K562 (cell line): ENCODE results near the gene THEM5. TPM values are rescaled to one million over a fixed set of nuclear protein-coding genes. Genes with fewer than 3 reads are reported as not detected.
A peak's percentile ranks its signal among the peaks of the same experiment; 100 is the strongest.

Source experiments
- ATAC-seq: fragments of 200-7000 bp; cut with Tn5 transposase; 3 replicates; pipeline ENCODE4 v1.9.1; 2020; ENCODE audit warnings: moderate library complexity
- BruUV-seq: library from RNA; stranded (reverse); fragments of 400-500 nt; replicated peaks from 2 replicates; lab custom pipeline; 2021; lab: Mats Ljungman, UMichigan
- CTCF ChIA-PET: fragments of 300-600 bp; formaldehyde crosslinking; extraction: SDS; loops from one replicate; lab custom pipeline; 2021; ENCODE audit warnings: low intra/inter-chr PET ratio; lab: Yijun Ruan, JAX
- POLR2A ChIA-PET: fragments of 300-600, 350-650 bp; sonication (Branson Sonifier 250); formaldehyde crosslinking; extraction: SDS; loops from one replicate; lab custom pipeline; 2021; ENCODE audit warnings: antibody characterized with exemption, inconsistent platforms; lab: Yijun Ruan, JAX
- DNase-seq, 4 experiments: peaks; one replicate each; pipeline versions ENCODE4 v3.0.0 to v3.0.0-alpha.2; 2011 to 2018; ENCODE audit warnings: low spot score in 3 of 4, mixed read lengths in 3 of 4; ENCODE audit errors: extremely low read depth in 1 of 4
- FAIRE-seq: peaks from 2 replicates; lab custom pipeline; 2011; peaks lifted over from hg19 to GRCh38; lab: Jason Lieb, UNC
- H2AFZ ChIP-seq: 2 replicates; pipeline ENCODE4 v1.6.0; 2011; ENCODE audit warnings: low read depth, low read length, control low read depth, inconsistent platforms
- H3K27ac ChIP-seq: fragments of 200-600 bp; 3 replicates; pipeline ENCODE4 v1.8.0; 2011; ENCODE audit warnings: low read depth, mild to moderate bottlenecking, control low read depth, inconsistent platforms, low read length, moderate library complexity, mixed read lengths; ENCODE audit errors: extremely low read depth
- H3K27me3 ChIP-seq, 2 experiments: fragments of 300-600 bp in 1 of 2; 2 replicates in 1 of 2; 3 replicates in 1 of 2; pipeline versions ENCODE4 v1.6.0 to v1.8.0; 2011; ENCODE audit warnings: inconsistent platforms in 2 of 2, low read length in 2 of 2, mild to moderate bottlenecking in 1 of 2, mixed read lengths in 1 of 2, moderate library complexity in 1 of 2; ENCODE audit not compliant: control insufficient read depth in 2 of 2, insufficient read depth in 2 of 2
- H3K36me3 ChIP-seq: fragments of 300-600 bp; 3 replicates; pipeline ENCODE4 v1.8.0; 2011; ENCODE audit warnings: mild to moderate bottlenecking, low read length, inconsistent platforms; ENCODE audit not compliant: control insufficient read depth, insufficient read depth
- H3K4me1 ChIP-seq, 2 experiments: fragments of 200-600 bp in 1 of 2; replicated peaks in 1 of 2; 2 replicates in 1 of 2; 3 replicates in 1 of 2; pipeline versions ENCODE4 v1.5.1 to v1.8.0; 2011; ENCODE audit warnings: inconsistent platforms in 2 of 2, low read length in 2 of 2, mild to moderate bottlenecking in 1 of 2, mixed read lengths in 1 of 2, moderate library complexity in 1 of 2; ENCODE audit not compliant: control insufficient read depth in 2 of 2, insufficient read depth in 2 of 2
- H3K4me2 ChIP-seq: 2 replicates; pipeline ENCODE4 v1.6.1; 2011; ENCODE audit warnings: low read length, control low read depth, inconsistent platforms, mixed read lengths; ENCODE audit not compliant: insufficient read depth
- H3K4me3 ChIP-seq: fragments of 200-600 bp; sonication (generic), shearing (Covaris generic); 2 replicates; pipeline ENCODE4 v1.5.1; 2016; ENCODE audit warnings: control low read depth, inconsistent platforms
- H3K79me2 ChIP-seq: fragments of 200-600 bp; 3 replicates; pipeline ENCODE4 v1.8.0; 2011; ENCODE audit warnings: low read length, inconsistent platforms; ENCODE audit not compliant: control insufficient read depth, insufficient read depth
- H3K9ac ChIP-seq, 2 experiments: 2 replicates each; pipeline versions ENCODE4 v1.6.0 to v1.6.1; 2011; ENCODE audit warnings: low read depth in 2 of 2, low read length in 2 of 2, control low read depth in 1 of 2, inconsistent platforms in 1 of 2, mild to moderate bottlenecking in 1 of 2, mixed read lengths in 1 of 2; ENCODE audit not compliant: insufficient read depth in 1 of 2
- H3K9me1 ChIP-seq: one replicate; pipeline ENCODE4 v1.6.0; 2011; ENCODE audit warnings: inconsistent platforms, mild to moderate bottlenecking, low read length, moderate library complexity; ENCODE audit not compliant: control insufficient read depth, insufficient read depth
- H3K9me3 ChIP-seq: replicated peaks from 2 replicates; pipeline ENCODE4 v1.5.1; 2011; ENCODE audit warnings: low read depth, low read length, inconsistent platforms; ENCODE audit not compliant: control insufficient read depth, insufficient read depth
- H4K20me1 ChIP-seq: replicated peaks from 2 replicates; pipeline ENCODE4 v1.6.1; 2011; ENCODE audit warnings: low read length, inconsistent platforms, mixed read lengths; ENCODE audit not compliant: control insufficient read depth, insufficient read depth
- ESRRB ChIP-seq: fragments of 250-450 bp; sonication (Bioruptor Pico); IDR thresholded peaks from 2 replicates; pipeline ENCODE4 v1.5.0; 2020; ENCODE audit warnings: mild to moderate bottlenecking, moderate library complexity, borderline replicate concordance
- ETS1 ChIP-seq: conservative IDR thresholded peaks from 2 replicates; pipeline ENCODE4 v1.6.1; 2011; ENCODE audit warnings: low read depth, mild to moderate bottlenecking, low read length; ENCODE audit not compliant: control insufficient read depth
- ETV6 ChIP-seq, 3 experiments: fragments of 150-350 bp in 1 of 3; sonication (generic) in 1 of 3; formaldehyde crosslinking in 1 of 3; IDR thresholded peaks; 2 replicates each; pipeline versions ENCODE4 v1.6.1 to v1.8.0; 2014 to 2022; ENCODE audit warnings: borderline replicate concordance in 2 of 3, low read depth in 2 of 3, antibody characterized with exemption in 1 of 3, low read length in 1 of 3, mild to moderate bottlenecking in 1 of 3, missing genetic modification reagents in 1 of 3
- HES1 ChIP-seq: fragments of 450-650 bp; IDR thresholded peaks from 2 replicates; pipeline ENCODE4 v1.6.1; 2016; ENCODE audit warnings: low read depth, mild to moderate bottlenecking, moderate library complexity
- ILF3 ChIP-seq: fragments of 450-650 bp; IDR thresholded peaks from 2 replicates; pipeline ENCODE4 v1.6.1; 2018; ENCODE audit warnings: antibody characterized with exemption, mild to moderate bottlenecking, moderate library complexity, borderline replicate concordance
- NR4A1 ChIP-seq, 2 experiments: fragments of 250-450 bp in 1 of 2; fragments of 450-650 bp in 1 of 2; sonication (Bioruptor Pico) in 1 of 2; IDR thresholded peaks; 2 replicates each; pipeline versions ENCODE4 v1.4.0 to v1.6.1; 2016 to 2020; ENCODE audit warnings: mild to moderate bottlenecking in 2 of 2, missing compliant biosample characterization in 1 of 2, missing genetic modification characterization in 1 of 2, moderate library complexity in 1 of 2
- NRF1 ChIP-seq, 2 experiments: fragments of 450-650 bp; IDR thresholded peaks in 1 of 2; conservative IDR thresholded peaks in 1 of 2; 2 replicates each; pipeline ENCODE4 v1.6.1; 2014; ENCODE audit warnings: mild to moderate bottlenecking in 2 of 2
- RAD51 ChIP-seq: fragments of 450-650 bp; IDR thresholded peaks from 2 replicates; pipeline ENCODE4 v1.7.1; 2016; ENCODE audit warnings: low read depth, mild to moderate bottlenecking, borderline replicate concordance
- RBM17 ChIP-seq: fragments of 200-400 bp; formaldehyde crosslinking; IDR thresholded peaks from 2 replicates; pipeline ENCODE4 v1.6.1; 2017; ENCODE audit warnings: low read depth, mild to moderate bottlenecking, low read length, borderline replicate concordance
- STAT5B ChIP-seq: fragments of 250-450 bp; sonication (Bioruptor Pico); IDR thresholded peaks from 2 replicates; pipeline ENCODE4 v1.8.0; 2021; ENCODE audit warnings: mild to moderate bottlenecking, inconsistent platforms
- THAP7 ChIP-seq: fragments of 250-450 bp; sonication (Bioruptor Pico); IDR thresholded peaks from 2 replicates; pipeline ENCODE4 v1.5.0; 2021
- USF2 ChIP-seq: sonication (generic); formaldehyde crosslinking; IDR thresholded peaks from 2 replicates; pipeline ENCODE4 v1.5.0; 2020; ENCODE audit warnings: missing genetic modification reagents
- ZNF551 ChIP-seq: fragments of 250-450 bp; sonication (Bioruptor Pico); IDR thresholded peaks from 2 replicates; pipeline ENCODE4 v1.5.0; 2021; ENCODE audit warnings: mild to moderate bottlenecking, moderate library complexity
- WGBS: fragments of 100-300 bp; shearing (Covaris generic); methylation state at CpG from one replicate; pipeline ENCODE4 v1.1.6; 2016; ENCODE audit warnings: low coverage, mixed read lengths; ENCODE audit not compliant: insufficient coverage; ENCODE audit errors: missing lambda C conversion rate; 5-methylcytosine and 5-hydroxymethylcytosine counted together
- in situ Hi-C: fragments of 300-500 bp; cut with MboI; formaldehyde crosslinking; loops from 4 replicates; pipeline ENCODE4 v1.15.0; 2018; ENCODE audit warnings: inconsistent platforms, mixed read lengths
- intact Hi-C: fragments of 100-400 bp; cut with micrococcal nuclease; formaldehyde crosslinking; loops from 2 replicates; pipeline ENCODE4 v1.14.2; 2022
- polyA plus RNA-seq, 8 experiments: library from polyadenylated mRNA; depleted of rRNA in 4 of 8; stranded (reverse) in 5 of 8; unstranded in 3 of 8; fragments of >200 nt; fragmentation: Nextera tagmentation in 2 of 8; fragmentation: Illumina TruSeq in 1 of 8; extraction: Ambion mirVana in 2 of 8; extraction: Trizol in 1 of 8; gene quantifications; 2 replicates each; pipeline versions ENCODE4 v1.2.1 to v1.2.3, GENCODE V29; 2011 to 2014; ENCODE audit warnings: inconsistent platforms in 1 of 8, missing spikeins in 1 of 8
- total RNA-seq, 7 experiments: library from RNA; depleted of rRNA in 6 of 7; stranded (reverse); fragments of >200 nt in 6 of 7; fragmentation: Illumina TruSeq in 2 of 7; extraction: Trizol in 2 of 7; gene quantifications; 2 replicates each; pipeline versions ENCODE4 v1.2.1 to v1.2.3, GENCODE V29; 2011 to 2021; ENCODE audit warnings: low replicate concordance in 1 of 7

The THEM5 gene
- total and polyA plus RNA-seq, 9 of the 15 experiments (the other 6 are each of a cell fraction or from before 2014, with no cell fraction given) = not detected

GRCh38 chr1:151799179-151800022, 54.1 kb downstream of the THEM5 start:
- intact Hi-C loops = no loop called here
- H3K36me3 ChIP-seq = no peaks in the 10 kb centered on the region
- H4K20me1 ChIP-seq = peaks cover 19% of the 10 kb centered on the region
- no peak overlapping the region for H3K4me2 ChIP-seq
- no peak overlapping the region for H3K4me3 ChIP-seq
- 2% methylated on average over 9 of the region's 9 CpGs for WGBS
- H3K79me2 ChIP-seq = no peaks in the 10 kb centered on the region
- H3K4me1 ChIP-seq = peaks cover 0 to 8% of the 10 kb centered on the region in 2 experiments; a peak in 1 of 5 replicates
- ATAC-seq (peak; percentile 66), FAIRE-seq (no peak), DNase-seq (no peak)
- H3K9me3 ChIP-seq = no peaks in the 10 kb centered on the region
- H3K27me3 ChIP-seq = peaks cover 35 to 65% of the 10 kb centered on the region in 2 experiments
- BruUV-seq = no TSS peak
- CTCF ChIA-PET = no interaction called here
- no peak overlapping the region for H2AFZ ChIP-seq
- H3K9ac ChIP-seq = no peak overlapping the region
- in situ Hi-C loops = no loop called here
- POLR2A ChIA-PET = interaction anchor here (0.6 to 1.6 kb wide), 3 partner anchors 10 to 194 kb away, joined by 3 to 5 read pairs (median 3); no protein-coding TSS in a partner anchor
- H3K9me1 ChIP-seq = no peaks in the 10 kb centered on the region
- H3K27ac ChIP-seq = no peak overlapping the region
- TF ChIP-seq ESRRB (CRISPR knock-in tag) (no peak), HES1 (no peak), NRF1 (conservative IDR thresholded peaks at IDR 0.05 in 1 of 2, IDR thresholded peaks at IDR 0.05 in 1 of 2) (peak; percentile 38 to 42; a peak in 3 of 4 replicates), RAD51 (peak; percentile 65; the same call in 1 of the 2 replicates), STAT5B (CRISPR knock-in tag) (no peak), NR4A1 (CRISPR knock-in tag; IDR thresholded peaks at IDR 0.05) (no peak), NR4A1 (tag; IDR thresholded peaks at IDR 0.05) (no peak), ZNF551 (CRISPR knock-in tag) (no peak), ETV6 (IDR thresholded peaks at IDR 0.05; ENCODE audit: borderline replicate concordance in 1 of 2, low read depth in 2 of 2, low read length in 1 of 2) (no peak), ETV6 (CRISPR knock-in tag; IDR thresholded peaks at IDR 0.05; ENCODE audit: borderline replicate concordance) (no peak), USF2 (CRISPR knock-in tag) (peak; percentile 63), RBM17 (no peak), ILF3 (no peak), THAP7 (CRISPR knock-in tag) (no peak), ETS1 (no peak)
